Spleen (tissue), 7 donors: ENCODE results near the gene TNFRSF13B.

ENCODE experiments used
- CTCF ChIP-seq, 11 experiments: fragments of 200-600 bp in 7 of 11; fragments of 450-650 bp in 4 of 11; sonication (generic) in 4 of 11; IDR thresholded peaks in 8 of 11; conservative IDR thresholded peaks in 3 of 11; 1 replicate in 7 of 11; 2 replicates in 4 of 11; pipeline versions ENCODE4 v1.4.0 to v1.8.0; 2016 to 2021; ENCODE audit warnings: antibody characterized with exemption in 11 of 11, inconsistent platforms in 4 of 11, mild to moderate bottlenecking in 1 of 11
- POLR2A ChIP-seq, 3 donors: fragments of 450-650 bp; IDR thresholded peaks; one replicate each; pipeline ENCODE4 v1.5.1; 2017; ENCODE audit warnings: antibody characterized with exemption in 3 of 3, mild to moderate bottlenecking in 1 of 3
- donor health status: DM: no; HTN: no; CAD: no; lungs with moderate emphysema.
- donor health status: DM: no; HTN: no; CAD: no.
- donor health status: DM: no; HTN: no; CAD: no.

DNA sequence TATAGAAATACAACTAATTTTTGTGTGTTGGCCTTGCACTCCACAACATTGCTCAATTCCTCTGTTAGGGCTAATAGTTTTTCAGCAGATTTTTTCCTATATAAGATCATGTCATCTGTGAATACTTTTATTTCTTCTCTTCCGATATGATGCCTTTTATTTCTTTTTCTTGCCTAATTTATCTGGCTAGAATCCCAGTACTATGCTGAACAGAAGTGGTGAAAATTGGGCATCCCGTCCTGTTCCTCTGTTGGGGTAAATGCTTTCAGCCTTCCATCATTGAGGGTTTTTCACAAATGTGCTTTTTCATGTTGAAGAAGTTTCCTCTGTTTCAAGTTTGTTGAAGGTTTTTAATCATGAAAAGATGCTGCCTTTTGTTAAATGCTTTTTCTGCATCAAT lies 22.7 kb upstream of the TNFRSF13B start:
- TF ChIP-seq CTCF (IDR thresholded peaks at IDR 0.05 in 8 of 11, conservative IDR thresholded peaks at IDR 0.05 in 3 of 11) (no peak), POLR2A (IDR thresholded peaks at IDR 0.05) (no peak)
